GM12878 (cell line): ENCODE data around the gene AFG1L.

Experiments
- POLR2AphosphoS5 ChIP-seq: IDR thresholded peaks from 2 replicates; pipeline ENCODE4 v1.6.1; 2011; ENCODE audit warnings: mild to moderate bottlenecking, low read length, inconsistent platforms
- RAD21 ChIP-seq: IDR thresholded peaks from 2 replicates; pipeline ENCODE4 v1.6.1; 2011; ENCODE audit warnings: mild to moderate bottlenecking, low read depth, low read length, moderate library complexity; ENCODE audit not compliant: insufficient read depth
- ZNF274 ChIP-seq: IDR thresholded peaks from one replicate; pipeline ENCODE4 v1.8.0; 2011; ENCODE audit not compliant: insufficient read length, insufficient read depth

DNA sequence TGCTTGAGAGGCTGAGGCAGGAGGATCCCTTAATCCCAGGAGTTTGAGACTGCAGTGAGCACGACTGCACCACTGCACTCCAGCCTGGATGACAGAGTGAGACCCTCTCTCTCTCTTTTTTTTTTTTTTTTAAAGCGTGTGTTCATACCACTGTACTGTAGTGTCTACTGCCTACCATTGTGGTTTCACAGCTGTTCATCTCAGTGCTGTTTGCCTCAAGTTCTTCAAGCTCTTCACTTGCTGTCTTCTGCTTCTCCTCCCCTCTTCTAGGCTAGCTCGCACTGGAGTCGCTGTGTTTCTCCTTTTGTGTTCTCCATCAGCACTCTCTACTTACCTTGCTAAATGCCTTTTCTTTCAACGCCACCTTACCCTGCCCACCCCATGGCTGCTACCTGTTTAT lies 273.2 kb downstream of the AFG1L start:
- no peak for TF ChIP-seq POLR2AphosphoS5
- TF ChIP-seq ZNF274 = no peak
- TF ChIP-seq RAD21 = no peak
